Stimulated activated CD4-positive, alpha-beta T cell treated with anti-CD3 and anti-CD28 coated beads, Interleukin-4, amount 100 ng/mL, for 24 hours (primary cell): ENCODE data around the gene USP7.
"Not testable (repeated sequence)": the region's sequence is repeated elsewhere in the genome, so short reads cannot be mapped to it uniquely, and the experiment has no call there.

Experiments
- DNase-seq: peaks from one replicate; pipeline ENCODE4 v3.0.0-alpha.2; 2020

USP7 gene

GRCh38 chr16:8963821-8964441 is at the start of gene USP7:
Gene USP7 (minus strand): TSS chr16:8963906. CDS start chr16:8963285, 621 bp downstream.
- peak; percentile 92 for DNase-seq

- no peak for DNase-seq
Observed at GRCh38 chr16:9013508-9013864, 49.8 kb upstream of the USP7 start.

- peak; percentile 5 for DNase-seq
Observed at GRCh38 chr16:9012848-9013507, 49.3 kb upstream of the USP7 start.

- no peak for DNase-seq
Observed at GRCh38 chr16:9012330-9012729, 48.6 kb upstream of the USP7 start.

- peak; percentile 74 for DNase-seq
Observed at GRCh38 chr16:9008601-9009260, 45.0 kb upstream of the USP7 start.

GRCh38 chr16:9007177-9007794 is 43.6 kb upstream of the USP7 start:
- no peak for DNase-seq

- no peak for DNase-seq
Observed at GRCh38 chr16:9004183-9004582, 40.5 kb upstream of the USP7 start.

- no peak for DNase-seq
Observed at GRCh38 chr16:9003763-9004162, 40.1 kb upstream of the USP7 start.

- DNase-seq, result no peak
Observed at GRCh38 chr16:9003322-9003721, 39.6 kb upstream of the USP7 start.

GRCh38 chr16:9002042-9002441 is 38.3 kb upstream of the USP7 start:
- DNase-seq, result no peak

- no peak for DNase-seq
Observed at GRCh38 chr16:9000664-9001063, 37.0 kb upstream of the USP7 start.

- DNase-seq, result no peak
Observed at GRCh38 chr16:8999800-9000199, 36.1 kb upstream of the USP7 start.

- DNase-seq, result no peak
Observed at GRCh38 chr16:8998108-8998507, 34.4 kb upstream of the USP7 start.

- DNase-seq, result no peak
Observed at GRCh38 chr16:8996891-8997290, 33.2 kb upstream of the USP7 start.

- no peak for DNase-seq
Observed at GRCh38 chr16:8990445-8990844, 26.7 kb upstream of the USP7 start.

GRCh38 chr16:8989099-8989878 is 25.6 kb upstream of the USP7 start:
- no peak for DNase-seq

- no peak for DNase-seq
Observed at GRCh38 chr16:8986818-8987191, 23.1 kb upstream of the USP7 start.

GRCh38 chr16:8986111-8986510 is 22.4 kb upstream of the USP7 start:
- no peak for DNase-seq

- no peak for DNase-seq
Observed at GRCh38 chr16:8982816-8983215, 19.1 kb upstream of the USP7 start.

GRCh38 chr16:8981901-8982300 is 18.2 kb upstream of the USP7 start:
- DNase-seq, result not testable (repeated sequence)

- DNase-seq, result not testable (repeated sequence)
Observed at GRCh38 chr16:8976189-8976588, 12.5 kb upstream of the USP7 start.

- DNase-seq, result no peak
Observed at GRCh38 chr16:8975039-8975438, 11.3 kb upstream of the USP7 start.
